Stimulated activated CD4-positive, alpha-beta T cell treated with anti-CD3 and anti-CD28 coated beads, Interleukin-4, amount 100 ng/mL, for 48 hours (primary cell): ENCODE measurements around the gene TM2D1.
"Not testable (repeated sequence)": the region's sequence is repeated elsewhere in the genome, so short reads cannot be mapped to it uniquely, and the experiment has no call there.

ENCODE experiments used
- DNase-seq, 2 donors: peaks; one replicate each; pipeline ENCODE4 v3.0.0-alpha.2; 2020; ENCODE audit warnings: low read depth in 2 of 2

TM2D1 gene

GRCh38 chr1:61724813-61725694 lies at the start of gene TM2D1:
Gene TM2D1, minus strand, starts transcription at chr1:61725141. Its CDS starts 21 bp downstream, at chr1:61725120.
- DNase-seq = peak; percentile 80 to 82

GRCh38 chr1:61770131-61770530 lies 45.2 kb upstream of the TM2D1 start:
- DNase-seq = no peak

GRCh38 chr1:61757950-61758349 lies 33.0 kb upstream of the TM2D1 start:
- DNase-seq = no peak

GRCh38 chr1:61756773-61757172 lies 31.8 kb upstream of the TM2D1 start:
- no peak for DNase-seq

- DNase-seq = no peak
Measured at GRCh38 chr1:61754545-61754944, 29.6 kb upstream of the TM2D1 start.

- no peak for DNase-seq
Measured at GRCh38 chr1:61753998-61754508, 29.1 kb upstream of the TM2D1 start.

- no peak for DNase-seq
Measured at GRCh38 chr1:61752921-61753389, 28.0 kb upstream of the TM2D1 start.

- no peak for DNase-seq
Measured at GRCh38 chr1:61749574-61749973, 24.6 kb upstream of the TM2D1 start.

- no peak for DNase-seq
Measured at GRCh38 chr1:61748566-61748965, 23.6 kb upstream of the TM2D1 start.

GRCh38 chr1:61746813-61747212 lies 21.9 kb upstream of the TM2D1 start:
- DNase-seq = no peak

- DNase-seq = no peak
Measured at GRCh38 chr1:61743716-61744580, 19.0 kb upstream of the TM2D1 start.

GRCh38 chr1:61743431-61743705 lies 18.4 kb upstream of the TM2D1 start:
- DNase-seq = no peak

GRCh38 chr1:61742620-61743430 lies 17.9 kb upstream of the TM2D1 start:
- no peak for DNase-seq

- DNase-seq = peak; percentile 36 to 41
Measured at GRCh38 chr1:61741711-61742619, 17.0 kb upstream of the TM2D1 start, which contains the start of gene PATJ. Gene PATJ, plus strand, starts transcription at chr1:61742480. Its CDS starts 20,413 bp downstream, at chr1:61762893.

GRCh38 chr1:61740751-61741700 lies 16.1 kb upstream of the TM2D1 start:
- DNase-seq = no peak

GRCh38 chr1:61732726-61733125 lies 7.8 kb upstream of the TM2D1 start:
- no peak for DNase-seq

GRCh38 chr1:61730679-61731078 lies 5.7 kb upstream of the TM2D1 start:
- not testable (repeated sequence) for DNase-seq

- no peak for DNase-seq
Measured at GRCh38 chr1:61727544-61727943, 2.6 kb upstream of the TM2D1 start.

- DNase-seq = no peak
Measured at GRCh38 chr1:61724506-61724812, 482 bp downstream of the TM2D1 start.
